PFSK-1 (cell line): ENCODE measurements around the gene MRPS7.

ENCODE experiments used
- FOXP2 ChIP-seq: optimal IDR thresholded peaks from 2 replicates; pipeline ENCODE3; 2011; ENCODE audit warnings: borderline replicate concordance, control low read depth, inconsistent platforms; ENCODE audit not compliant: insufficient read depth; ENCODE audit errors: extremely low read length, extremely low read depth
- POLR2AphosphoS5 ChIP-seq: IDR thresholded peaks from 2 replicates; pipeline ENCODE4 v1.6.1; 2012; ENCODE audit warnings: low read depth, mild to moderate bottlenecking, control low read depth, low read length, moderate library complexity
- SIN3A ChIP-seq: IDR thresholded peaks from 2 replicates; pipeline ENCODE4 v1.6.1; 2012; ENCODE audit warnings: mild to moderate bottlenecking, low read length, moderate library complexity, borderline replicate concordance; ENCODE audit not compliant: insufficient read depth
- TAF1 ChIP-seq: IDR thresholded peaks from 2 replicates; pipeline ENCODE4 v1.6.1; 2012; ENCODE audit warnings: low read length, control low read depth, borderline replicate concordance; ENCODE audit not compliant: insufficient read depth
- TF ChIP-seq, protein P1 (sequence below), 2 experiments: IDR thresholded peaks; 2 replicates each; pipeline versions ENCODE4 v1.6.1 to v1.8.0; 2011 to 2012; ENCODE audit warnings: low read depth in 2 of 2, low read length in 2 of 2, control low read depth in 1 of 2, inconsistent platforms in 1 of 2, mild to moderate bottlenecking in 1 of 2, moderate library complexity in 1 of 2; ENCODE audit not compliant: insufficient read depth in 1 of 2

The MRPS7 gene

DNA sequence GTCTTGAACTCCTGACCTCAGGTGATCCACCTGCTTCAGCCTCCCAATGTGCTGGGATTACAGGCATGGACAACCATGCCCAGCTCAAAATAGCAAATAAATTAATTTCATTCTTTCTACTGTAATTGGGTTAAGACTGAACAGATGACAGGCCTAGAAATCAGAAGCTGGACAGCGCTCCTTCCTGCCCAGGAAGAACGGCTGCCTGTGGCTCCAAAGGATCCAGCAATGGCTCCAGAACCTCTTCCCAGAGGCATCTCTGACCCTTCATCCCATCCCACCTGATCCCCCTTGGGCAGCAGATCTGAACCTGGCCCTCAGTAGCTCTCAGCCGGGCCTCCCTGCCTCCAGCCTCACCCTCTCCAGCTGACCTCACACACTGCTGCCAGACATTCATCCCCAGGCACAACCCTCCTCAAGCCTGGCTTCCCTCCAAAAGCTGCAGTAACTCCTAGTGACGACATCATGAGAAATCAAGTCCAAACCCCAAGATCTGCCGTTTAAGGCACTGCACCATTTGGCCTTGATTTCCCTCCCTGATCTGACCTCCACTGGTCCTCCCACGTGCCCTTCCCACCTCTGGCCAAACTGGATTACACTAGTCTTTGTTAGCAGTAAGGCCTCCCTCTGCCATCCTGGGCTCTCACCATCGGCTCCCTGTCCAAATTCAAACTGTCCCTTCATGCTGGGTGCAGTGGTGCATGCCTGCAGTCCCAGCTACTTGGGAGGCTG lies 12.5 kb downstream of the MRPS7 start:
- TF ChIP-seq SIN3A = no peak
- TF ChIP-seq, protein P1, sequence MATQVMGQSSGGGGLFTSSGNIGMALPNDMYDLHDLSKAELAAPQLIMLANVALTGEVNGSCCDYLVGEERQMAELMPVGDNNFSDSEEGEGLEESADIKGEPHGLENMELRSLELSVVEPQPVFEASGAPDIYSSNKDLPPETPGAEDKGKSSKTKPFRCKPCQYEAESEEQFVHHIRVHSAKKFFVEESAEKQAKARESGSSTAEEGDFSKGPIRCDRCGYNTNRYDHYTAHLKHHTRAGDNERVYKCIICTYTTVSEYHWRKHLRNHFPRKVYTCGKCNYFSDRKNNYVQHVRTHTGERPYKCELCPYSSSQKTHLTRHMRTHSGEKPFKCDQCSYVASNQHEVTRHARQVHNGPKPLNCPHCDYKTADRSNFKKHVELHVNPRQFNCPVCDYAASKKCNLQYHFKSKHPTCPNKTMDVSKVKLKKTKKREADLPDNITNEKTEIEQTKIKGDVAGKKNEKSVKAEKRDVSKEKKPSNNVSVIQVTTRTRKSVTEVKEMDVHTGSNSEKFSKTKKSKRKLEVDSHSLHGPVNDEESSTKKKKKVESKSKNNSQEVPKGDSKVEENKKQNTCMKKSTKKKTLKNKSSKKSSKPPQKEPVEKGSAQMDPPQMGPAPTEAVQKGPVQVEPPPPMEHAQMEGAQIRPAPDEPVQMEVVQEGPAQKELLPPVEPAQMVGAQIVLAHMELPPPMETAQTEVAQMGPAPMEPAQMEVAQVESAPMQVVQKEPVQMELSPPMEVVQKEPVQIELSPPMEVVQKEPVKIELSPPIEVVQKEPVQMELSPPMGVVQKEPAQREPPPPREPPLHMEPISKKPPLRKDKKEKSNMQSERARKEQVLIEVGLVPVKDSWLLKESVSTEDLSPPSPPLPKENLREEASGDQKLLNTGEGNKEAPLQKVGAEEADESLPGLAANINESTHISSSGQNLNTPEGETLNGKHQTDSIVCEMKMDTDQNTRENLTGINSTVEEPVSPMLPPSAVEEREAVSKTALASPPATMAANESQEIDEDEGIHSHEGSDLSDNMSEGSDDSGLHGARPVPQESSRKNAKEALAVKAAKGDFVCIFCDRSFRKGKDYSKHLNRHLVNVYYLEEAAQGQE (IDR thresholded peaks at IDR 0.05; ENCODE audit: insufficient read depth in 1 of 2, low read depth in 2 of 2, low read length in 2 of 2) = peak; percentile 82 to 89

DNA sequence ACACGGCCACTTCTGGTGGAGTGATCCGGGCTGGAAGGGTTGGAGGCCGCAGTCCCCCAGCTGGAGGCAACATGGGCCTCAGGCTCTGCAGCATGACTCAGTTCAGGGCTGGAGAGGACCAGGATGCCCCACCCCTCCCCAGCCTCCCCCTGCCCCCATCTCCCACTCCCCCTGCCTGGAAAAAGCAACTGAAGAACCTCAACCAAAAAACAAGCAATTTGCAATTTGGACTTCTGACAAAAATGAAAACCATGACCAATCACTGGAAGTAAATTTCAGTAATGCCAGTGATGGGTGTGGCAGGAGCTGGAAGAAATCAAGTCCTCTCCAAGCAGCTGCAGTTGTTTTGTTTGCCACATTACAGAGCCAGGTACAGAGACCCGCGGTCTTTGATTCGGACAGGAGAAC lies 16.0 kb downstream of the MRPS7 start:
- TF ChIP-seq FOXP2 = no peak

DNA sequence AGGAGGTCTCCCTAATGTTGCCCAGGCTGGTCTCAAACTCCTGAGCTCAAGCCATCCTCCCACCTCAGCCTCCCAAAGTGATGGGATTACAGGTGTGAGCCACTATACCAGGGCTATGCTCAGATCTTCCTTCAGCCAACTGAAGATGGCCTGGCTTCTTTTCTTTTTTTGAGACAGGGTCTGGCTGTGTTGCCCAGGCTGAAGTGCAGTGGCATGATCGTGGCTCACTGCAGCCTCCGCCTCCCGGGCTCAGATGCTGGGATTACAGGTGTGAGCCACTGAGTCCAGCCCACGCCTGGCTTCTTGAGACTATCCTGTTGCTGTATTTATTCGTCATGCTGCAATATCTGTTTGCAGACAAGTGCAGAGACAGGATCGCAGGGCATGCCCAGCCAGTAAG lies 23.4 kb downstream of the MRPS7 start:
- TF ChIP-seq TAF1 (no peak), FOXP2 (no peak), POLR2AphosphoS5 (no peak), SIN3A (no peak)
- TF ChIP-seq, protein P1 (IDR thresholded peaks at IDR 0.05; ENCODE audit: insufficient read depth in 1 of 2, low read depth in 2 of 2, low read length in 2 of 2) = no peak

DNA sequence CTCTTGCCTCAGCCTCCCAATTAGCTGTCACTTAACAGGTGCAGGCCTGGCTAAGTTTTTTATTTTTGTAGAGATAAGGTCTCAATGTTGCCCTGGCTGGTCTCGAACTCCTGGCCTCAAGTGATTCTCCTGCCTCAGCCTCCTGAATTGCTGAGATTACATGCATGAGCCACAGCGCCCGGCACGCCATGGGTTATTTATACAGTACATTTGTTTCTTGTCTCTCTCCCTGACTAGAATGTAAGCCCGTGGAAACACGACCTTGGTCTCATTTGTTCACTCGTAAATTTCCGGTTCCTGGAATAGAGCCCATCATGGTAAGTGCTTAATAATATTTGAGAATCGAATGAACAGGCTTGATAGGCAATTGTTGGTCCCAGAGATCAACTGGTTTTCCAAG lies 25.5 kb downstream of the MRPS7 start:
- TF ChIP-seq TAF1 = no peak
- no peak for TF ChIP-seq POLR2AphosphoS5
- TF ChIP-seq SIN3A = no peak
- TF ChIP-seq FOXP2 = no peak
- TF ChIP-seq, protein P1 (IDR thresholded peaks at IDR 0.05; ENCODE audit: insufficient read depth in 1 of 2, low read depth in 2 of 2, low read length in 2 of 2) = no peak

DNA sequence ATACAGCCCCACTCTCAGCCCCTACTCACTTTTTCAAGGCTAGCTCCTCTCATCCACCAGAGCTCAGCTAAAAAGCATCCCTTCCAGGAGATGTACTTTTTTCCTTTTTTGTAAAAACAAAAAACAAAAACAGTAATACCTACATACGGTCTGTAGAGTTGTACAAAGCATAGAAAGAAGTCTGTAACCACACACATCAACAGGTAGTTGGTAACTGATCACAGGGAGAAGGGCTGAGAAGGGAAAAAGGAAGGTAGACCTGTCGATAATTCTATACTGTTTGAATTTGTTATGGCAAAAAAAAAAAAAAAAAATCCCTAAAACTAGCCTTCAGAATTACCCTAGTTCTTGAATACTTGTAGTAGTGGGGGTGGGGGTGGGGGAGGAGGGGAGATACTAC lies 26.7 kb downstream of the MRPS7 start:
- no peak for TF ChIP-seq SIN3A
- TF ChIP-seq, protein P1 (IDR thresholded peaks at IDR 0.05; ENCODE audit: insufficient read depth in 1 of 2, low read depth in 2 of 2, low read length in 2 of 2) = no peak
- TF ChIP-seq TAF1 = no peak
- TF ChIP-seq POLR2AphosphoS5 = no peak
- no peak for TF ChIP-seq FOXP2
